ENCODE measurements around the gene PDLIM4.

Gene PDLIM4

DNA sequence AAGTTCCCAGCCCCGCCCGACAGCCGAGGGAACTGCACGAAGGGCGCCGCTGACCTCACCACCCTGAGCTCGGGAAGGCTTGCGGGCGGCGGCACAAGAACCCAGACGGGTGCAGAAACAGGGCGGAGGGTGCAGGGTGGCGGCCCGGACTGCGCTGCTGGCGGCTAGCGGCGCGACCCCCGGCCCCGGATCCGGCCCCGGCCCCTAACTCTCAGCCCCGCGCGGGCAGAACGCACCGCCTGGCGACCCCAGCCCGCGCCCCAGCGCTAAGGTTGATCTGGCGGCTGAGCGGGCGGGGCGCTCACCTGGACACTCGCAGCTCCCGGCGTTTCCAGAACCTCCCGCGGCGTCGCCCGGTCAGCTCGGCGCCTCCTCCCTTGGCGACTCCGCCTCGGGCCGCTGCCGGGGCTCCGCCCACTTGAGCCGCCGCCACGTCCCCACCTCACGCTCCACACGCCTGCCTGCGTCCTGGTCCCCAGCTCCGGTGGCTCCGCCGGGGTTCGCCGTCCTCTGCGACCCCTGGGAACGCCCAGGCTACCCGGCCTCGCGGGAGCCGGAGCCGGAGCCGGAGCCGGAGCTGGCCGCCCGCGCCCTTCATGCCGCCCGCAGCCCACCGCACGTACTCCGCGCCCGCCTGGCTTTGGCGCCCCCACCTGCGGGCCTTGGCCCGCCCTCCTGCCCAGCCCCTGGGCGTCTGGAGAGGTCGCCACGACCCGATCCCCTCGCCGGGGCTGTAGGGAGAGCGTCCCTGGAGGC, 29.8 kb upstream of the PDLIM4 start, which contains the start of gene P4HA2:
Gene P4HA2, minus strand, starts transcription at position 369 of the 756 bp plus-strand sequence. CDS start 9,227 bp downstream, outside the sequence.
- DNase-seq: peak; percentile 23

DNA sequence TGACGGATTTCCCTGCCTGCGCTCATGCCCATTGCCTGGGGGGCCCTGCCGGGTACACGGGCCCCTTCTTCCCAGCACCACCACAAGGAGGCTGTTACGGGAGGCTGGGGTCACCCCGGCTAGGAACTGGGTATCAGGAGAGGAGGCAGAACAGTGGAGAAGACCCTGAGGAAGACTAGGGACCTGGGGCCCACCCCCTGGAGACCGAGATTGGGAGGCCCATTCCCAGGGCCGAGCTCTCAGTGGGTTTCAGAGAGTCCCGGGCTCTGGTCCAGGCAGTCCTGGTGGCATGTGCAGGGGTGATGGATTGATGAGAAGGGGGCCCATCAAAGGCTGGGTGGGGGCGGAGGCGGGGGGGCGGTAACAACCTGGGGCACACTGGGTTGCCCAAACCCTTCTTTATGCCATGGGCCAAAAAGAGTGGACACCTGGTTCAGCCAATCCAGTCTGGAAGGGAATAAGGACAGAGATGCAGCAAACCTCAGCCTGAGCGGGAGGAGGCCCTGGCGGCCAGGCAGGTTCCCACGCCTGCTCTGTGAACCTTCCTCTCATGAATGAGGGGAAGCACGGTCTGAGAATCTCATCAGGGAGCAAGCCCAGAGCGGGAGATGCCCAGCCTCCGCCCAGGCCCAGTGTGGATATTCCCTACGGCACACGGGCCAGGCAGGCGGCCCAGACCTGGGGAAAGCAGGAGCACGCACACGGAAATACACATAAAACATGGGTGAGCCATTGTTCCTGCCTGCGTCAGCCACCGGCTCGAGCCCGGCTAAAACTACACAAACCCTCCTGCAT, 29.1 kb upstream of the PDLIM4 start:
- DNase-seq: no peak

DNA sequence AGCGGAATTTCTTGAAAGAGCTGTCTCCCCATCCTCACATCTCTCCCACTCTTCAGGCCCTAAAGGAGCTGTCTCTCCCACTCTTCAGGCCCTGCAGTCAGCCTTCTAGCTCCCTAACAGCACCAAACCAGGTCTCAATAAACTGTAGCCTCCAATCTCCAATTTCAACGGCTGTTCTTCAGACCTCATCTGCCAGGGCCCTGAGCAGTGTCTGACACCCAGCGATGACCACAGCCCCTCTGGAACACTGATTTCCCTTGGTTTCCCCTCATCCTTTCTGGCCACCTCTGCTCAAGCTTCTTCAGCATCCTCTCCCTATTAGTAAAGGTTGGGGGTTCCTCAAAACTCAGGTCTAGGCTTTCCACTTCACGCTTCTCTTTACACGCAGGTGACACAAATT, 28.3 kb upstream of the PDLIM4 start:
- DNase-seq: no peak

DNA sequence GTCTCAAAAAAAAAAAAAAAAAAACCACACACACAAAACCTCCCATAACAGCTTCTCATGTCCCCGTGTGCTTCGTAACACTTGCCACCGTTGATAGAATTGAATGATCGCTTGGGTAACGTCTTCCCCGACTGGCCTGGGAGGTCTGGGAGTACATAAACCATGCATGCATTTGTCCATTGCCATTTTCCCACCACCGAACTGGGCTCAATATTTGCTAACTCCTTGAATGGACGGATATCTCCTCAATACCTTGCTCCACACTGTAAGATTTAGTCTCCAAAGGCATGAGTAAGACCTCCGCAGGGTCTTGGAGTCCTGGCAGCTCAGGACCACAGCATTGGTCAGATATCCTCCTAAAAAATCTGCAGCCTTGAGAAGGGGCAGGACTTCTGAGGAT, 26.6 kb upstream of the PDLIM4 start:
- DNase-seq: no peak

DNA sequence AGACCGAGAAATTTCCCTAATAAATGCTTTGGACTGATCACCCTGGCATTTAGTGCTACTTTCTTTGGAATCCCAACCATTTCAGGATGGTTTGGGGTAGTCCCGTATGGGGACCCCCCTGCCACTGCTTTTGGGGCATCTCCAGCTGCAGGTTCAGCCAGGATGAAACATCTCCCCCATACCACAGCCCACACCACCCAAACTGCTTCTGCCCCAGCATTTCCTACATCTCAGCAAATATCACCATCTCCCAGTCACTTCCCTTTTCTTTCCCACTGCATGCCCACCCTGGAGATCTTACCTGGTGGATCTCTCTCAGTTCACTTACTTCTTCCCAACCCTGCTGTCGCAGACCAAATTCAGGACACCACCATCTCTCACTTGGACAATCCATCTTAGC, 25.0 kb upstream of the PDLIM4 start:
- no peak for DNase-seq

DNA sequence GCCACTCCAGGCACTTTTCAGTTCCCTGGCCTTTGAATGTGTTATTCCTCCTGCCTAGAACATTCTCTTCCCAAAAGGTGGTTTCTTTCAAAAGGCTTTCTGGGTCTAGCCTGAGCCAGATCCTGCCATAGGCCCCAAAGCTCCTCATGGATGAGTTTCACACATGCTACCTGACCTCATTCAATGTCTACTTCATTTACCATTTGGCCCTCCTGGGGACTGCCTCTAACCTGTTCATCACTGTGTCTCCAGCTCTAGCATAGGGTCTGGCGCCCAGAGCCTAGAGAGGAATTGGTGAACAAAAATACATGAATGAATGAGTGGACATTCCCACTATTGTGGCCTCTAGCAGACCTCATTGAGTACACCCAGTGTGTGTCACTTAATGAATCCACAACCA, 24.4 kb upstream of the PDLIM4 start:
- no peak for DNase-seq

DNA sequence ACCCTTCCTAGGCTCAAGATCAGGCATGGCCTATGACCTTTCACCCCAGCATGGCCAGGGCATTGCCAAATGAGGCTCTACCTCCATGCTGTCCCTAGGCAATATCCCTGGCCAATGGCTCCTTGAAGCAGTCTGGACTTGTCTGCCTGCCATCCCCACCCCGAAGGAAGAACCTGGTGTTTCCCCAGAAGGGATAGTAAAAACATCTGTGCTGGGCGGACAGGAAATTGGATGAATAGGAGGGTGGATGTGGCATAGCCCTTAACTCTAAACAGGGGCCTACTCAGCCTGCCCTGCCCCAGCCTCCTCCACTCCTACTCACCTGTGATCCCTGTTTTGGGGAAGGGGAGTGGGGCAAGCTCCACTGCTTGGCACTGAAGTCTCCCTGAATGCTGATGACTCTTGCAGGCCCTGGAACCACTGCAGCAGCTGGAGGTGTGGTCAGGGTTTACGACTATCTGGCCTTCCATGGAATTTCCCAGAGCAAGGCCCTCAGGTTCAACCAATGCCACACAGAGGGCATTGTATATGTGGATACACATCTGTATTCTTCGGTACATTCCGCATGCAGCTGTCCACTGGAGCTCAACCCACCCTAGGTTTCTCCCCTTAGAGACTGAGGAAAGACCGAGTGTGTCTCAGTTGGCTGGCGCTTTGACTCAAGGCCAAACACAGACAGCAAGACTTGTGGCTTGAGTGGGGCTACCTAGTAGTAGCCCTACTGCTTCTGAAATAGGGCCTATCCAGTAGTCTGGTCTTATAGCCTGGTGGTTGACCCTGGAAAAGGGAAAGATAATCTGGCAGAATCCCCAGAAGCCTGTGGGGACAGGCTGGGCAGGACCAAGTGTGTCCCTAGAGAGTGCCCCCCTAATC, 23.4 kb upstream of the PDLIM4 start:
- DNase-seq: no peak

DNA sequence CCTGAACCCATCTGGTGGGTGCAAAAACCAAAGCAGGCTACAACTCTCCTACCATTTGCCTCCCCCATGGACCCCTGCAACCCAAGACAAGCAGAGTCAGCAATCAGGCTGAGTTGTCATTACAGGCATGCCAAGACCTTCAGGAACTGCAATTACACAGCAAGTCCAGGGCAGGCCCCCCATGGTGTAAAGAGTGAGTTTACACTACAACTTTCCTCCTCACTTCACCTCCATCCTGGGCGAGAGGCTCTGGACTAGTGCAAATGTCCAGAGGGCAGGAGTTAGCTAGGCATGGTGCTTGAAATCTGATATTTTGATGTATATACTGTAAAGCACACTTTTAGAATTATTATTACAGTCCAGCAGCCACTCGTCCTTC, 22.8 kb upstream of the PDLIM4 start:
- no peak for DNase-seq

DNA sequence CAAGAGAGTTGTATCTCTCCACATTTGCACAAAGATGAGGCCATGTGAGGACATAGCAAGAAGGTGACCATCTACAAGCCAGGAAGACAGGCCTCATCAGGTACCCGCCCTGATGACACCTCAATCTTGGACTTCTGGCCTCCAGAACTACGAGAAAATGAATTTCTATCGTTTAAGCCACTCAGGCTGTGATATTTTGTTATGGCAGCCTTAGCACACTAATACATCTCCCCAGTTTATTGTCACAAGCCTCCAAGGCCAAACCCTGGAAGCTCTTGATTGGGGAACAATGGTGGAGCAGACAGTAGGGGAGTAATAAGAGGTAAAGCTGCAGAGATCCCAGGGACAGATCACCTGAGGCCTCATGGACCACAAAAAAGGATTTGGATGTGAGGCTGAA, 22.2 kb upstream of the PDLIM4 start:
- no peak for DNase-seq

DNA sequence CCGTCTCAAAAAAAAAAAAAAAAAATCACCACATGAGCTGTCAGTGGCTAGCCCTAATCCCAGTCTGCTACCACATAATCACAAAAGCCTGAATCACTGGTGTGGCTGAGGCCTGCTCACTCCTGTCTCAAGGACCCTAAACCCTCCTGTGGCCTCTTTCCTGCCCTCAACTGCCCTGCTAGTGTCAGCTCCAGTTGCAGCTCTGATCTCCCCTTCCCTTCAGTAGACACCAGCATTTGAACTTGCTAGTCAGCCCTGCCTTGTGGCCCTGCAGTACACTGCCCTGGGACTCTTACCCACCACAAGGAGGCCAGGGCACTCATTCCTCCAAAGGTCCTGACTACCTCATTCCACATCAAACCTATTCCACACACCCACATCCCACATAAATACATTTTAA, 20.4 kb upstream of the PDLIM4 start:
- DNase-seq: no peak

DNA sequence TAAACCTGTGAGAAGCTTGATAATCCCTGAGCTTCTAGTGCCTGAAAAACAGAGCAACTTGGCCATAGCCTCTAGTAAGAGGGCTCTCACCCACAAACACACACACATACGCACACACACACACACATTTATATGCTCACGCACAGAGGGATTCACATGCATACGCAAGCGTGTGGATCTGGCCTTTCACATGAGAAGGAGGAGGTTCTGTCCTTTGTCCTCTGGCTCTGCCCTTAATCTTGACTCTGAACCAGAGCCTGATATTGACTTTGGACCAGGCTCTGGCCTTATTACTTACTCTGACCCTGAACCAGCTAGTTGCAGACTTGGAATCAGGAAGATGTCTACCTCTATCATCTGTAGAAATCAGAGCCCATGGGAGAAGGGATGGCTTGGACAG, 19.8 kb upstream of the PDLIM4 start:
- no peak for DNase-seq

DNA sequence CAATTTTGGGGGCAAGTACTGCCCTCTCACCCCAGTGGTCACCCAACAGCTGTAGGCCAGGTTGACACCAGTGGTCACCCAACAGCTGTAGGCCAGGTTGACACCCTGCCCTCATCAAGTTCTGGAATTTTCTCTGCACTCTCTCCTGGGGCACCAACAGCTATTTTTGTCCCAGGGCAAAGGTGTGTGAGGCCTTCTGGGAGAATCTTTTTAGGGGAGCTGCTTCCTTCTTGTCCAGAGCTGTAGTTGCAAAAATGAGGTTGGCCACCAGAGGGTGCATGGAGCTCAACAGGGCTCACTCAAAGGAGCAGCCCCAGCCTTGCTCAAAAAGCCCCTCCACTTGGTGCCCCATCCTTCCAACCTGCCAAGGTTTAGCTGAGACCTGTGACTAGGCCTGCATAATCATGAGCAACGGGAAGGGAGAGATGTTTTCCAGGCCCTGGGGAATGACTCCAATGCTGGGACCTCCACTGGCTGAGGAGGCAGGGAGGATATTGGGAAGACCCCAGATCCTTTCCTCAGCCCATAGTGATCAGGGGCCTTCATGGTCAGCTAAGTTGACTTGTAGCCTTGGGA, 19.2 kb upstream of the PDLIM4 start:
- no peak for DNase-seq

DNA sequence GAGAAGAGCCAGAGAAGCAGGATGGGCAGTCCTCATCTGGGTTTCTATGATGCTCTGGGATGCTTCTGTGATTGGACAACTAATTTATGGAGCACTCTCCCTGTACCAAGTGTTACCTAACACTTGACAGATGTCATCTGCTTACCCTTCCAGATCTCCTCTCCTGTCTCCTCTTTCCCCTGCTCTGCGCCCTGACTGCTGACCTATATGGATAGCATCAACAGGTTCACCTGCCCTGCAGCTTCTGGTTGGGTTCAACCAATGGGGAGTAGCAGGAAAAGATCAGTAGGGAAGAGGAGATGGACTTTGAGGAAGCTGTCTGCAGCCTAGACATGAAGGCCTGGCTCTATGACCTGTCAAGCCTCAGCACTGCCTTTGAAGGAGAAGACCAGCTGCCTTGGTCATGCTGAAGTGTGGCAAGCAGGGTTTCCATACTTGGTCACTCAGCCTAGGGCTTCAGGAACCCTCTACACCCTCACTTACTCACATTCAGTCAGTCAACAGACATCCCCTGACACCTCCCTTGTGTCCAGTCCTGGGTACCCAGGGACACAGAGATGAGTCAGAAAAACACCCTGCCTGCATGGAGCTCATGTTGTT, 18.5 kb upstream of the PDLIM4 start:
- no peak for DNase-seq

DNA sequence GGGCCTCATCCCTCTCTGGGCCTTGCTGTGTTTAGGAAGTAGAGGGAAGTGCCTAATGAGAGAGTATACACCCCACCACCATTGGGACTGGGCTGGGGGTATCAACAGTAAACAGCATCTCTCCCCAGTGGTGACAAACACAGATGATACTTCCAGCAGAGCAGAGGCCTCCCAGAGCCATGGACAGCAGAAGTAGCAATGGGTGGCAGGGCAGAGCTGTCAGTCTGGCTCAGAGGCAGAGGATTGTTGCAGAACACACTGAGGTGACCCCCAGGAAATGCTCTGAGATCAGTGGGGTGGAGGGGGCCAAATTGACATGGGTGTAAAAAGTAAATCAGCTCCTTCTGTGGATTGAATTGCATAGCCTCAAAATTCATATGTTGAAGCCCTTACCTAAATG, 17.7 kb upstream of the PDLIM4 start:
- DNase-seq: no peak

DNA sequence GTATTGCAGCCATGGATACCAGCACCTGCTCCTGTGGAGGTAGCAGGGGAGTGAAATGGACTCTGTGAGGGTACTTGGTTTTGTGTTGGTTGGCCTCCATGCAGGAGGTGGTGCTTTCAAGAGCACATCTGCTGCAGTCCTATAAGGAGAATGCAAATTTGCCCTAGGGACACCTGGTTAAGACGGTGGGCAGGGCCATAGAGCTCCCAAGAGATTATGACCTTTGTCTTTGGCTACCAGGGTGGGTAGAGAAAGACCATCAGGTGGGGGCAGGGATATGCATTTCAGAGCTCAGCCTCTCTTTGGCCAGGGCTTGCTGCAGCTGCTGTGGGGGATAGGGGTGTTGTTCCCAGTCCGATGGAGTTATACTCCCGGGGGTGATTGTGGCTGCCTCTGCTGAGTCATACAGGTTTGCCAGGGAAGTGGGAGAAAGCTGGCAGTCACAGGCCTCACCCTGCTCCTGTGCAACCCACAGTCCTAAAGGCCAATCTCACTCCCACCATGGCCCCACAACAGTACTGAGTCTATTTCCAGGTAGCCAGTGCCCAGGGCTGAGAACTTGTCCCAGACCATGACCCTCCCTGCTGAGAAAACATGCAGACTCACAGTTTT, 14.0 kb upstream of the PDLIM4 start:
- no peak for DNase-seq

DNA sequence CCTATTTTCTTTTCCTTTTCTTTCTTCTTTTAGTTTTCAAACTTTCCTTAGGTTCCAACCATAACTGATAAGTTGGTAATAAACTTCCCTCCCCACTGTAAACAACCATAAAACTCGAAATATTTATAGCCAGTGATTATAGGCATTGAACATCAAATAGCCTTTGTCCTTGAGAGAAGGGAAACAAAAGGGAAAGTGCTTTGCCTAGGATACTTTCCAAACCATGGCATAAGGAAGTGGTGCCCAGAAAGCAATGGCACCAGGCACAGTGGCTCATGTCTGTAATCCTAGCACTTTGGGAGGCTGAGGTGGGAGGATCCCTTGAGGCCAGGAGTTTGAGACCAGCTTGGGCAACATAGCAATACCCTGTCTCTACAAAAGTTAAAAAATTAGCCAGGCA, 11.9 kb upstream of the PDLIM4 start:
- no peak for DNase-seq

DNA sequence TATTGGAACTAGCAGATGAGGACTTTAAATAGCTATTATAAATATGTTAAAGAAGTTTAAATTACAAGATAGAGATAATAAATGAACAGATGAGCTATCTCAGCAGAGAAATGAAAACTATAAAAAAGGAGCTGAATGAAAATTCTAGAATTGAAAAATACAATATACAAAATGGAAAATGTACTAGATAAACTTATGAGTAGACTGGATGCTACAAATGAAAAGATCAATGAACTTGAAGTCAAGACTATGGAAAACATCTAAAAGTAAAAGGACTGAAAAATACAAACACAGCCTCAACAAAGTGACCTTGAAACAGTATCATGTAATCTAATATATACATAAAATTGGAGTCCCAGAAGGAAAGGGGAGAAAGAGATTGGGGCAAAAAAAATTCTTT, 10.7 kb upstream of the PDLIM4 start:
- no peak for DNase-seq

DNA sequence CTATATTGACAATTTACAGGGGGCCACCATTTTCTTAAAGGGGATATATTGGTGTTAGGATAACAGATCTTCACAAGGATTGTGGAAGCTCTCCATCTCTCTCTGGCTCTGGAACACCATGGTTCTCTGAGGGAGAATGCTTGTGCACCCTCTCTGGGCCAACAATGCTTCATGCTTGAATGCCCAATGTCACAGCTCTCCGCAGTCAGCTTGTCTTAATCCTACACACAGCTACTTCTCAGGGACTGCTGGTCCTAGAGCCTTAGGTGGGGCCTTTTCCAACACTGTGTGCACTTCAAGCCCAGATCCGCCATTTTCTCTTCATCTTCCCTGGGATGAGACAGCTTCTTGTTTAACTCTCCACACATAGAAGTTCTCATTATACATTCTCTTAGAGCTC, 6.9 kb upstream of the PDLIM4 start:
- DNase-seq: no peak

DNA sequence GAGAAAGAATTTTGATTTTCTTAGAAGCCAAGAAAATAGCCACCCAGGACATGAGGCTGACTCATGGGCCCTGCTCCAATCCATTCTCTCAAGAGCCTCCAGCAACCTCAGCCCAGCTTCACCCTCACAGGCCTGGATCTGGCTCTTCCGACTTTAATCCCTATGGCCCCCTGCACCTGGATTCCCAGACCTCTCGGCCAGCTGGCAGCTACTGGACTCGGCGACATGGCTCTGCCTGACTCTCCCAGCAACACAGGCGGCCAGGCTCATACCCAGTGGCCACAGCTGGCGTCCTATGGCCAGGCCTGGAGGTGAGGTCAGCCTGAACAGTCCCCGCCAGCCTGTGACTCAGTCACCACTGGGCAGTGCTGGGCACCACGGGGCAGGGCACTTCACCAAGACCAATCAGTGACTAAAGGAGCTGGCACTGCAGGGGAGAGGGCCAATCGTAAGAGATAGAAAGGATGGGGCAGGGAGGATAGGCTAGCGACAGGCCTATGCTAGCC, 6.2 kb upstream of the PDLIM4 start:
- DNase-seq: no peak

DNA sequence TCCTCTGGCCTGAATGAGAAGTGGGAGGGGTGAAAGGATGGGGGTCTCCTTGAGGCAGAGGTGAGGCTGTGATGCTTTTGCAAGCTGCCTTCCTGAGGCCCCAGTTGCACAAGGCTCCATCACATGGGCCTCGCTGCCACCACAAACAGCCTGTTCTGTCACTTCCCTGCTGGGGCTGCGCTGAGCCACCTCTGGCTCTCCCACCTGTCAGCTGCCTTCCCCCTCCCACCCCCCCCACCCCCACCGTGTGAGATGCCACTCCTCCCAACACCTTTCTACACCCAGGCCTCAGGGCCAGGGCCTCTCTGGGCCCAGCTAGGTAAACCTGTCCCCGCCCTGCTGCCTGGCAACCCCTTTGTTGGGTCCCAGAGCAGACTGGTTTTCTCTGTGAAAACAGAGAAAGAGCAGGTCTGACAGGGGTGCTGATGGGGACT, 4.5 kb upstream of the PDLIM4 start:
- DNase-seq: no peak

DNA sequence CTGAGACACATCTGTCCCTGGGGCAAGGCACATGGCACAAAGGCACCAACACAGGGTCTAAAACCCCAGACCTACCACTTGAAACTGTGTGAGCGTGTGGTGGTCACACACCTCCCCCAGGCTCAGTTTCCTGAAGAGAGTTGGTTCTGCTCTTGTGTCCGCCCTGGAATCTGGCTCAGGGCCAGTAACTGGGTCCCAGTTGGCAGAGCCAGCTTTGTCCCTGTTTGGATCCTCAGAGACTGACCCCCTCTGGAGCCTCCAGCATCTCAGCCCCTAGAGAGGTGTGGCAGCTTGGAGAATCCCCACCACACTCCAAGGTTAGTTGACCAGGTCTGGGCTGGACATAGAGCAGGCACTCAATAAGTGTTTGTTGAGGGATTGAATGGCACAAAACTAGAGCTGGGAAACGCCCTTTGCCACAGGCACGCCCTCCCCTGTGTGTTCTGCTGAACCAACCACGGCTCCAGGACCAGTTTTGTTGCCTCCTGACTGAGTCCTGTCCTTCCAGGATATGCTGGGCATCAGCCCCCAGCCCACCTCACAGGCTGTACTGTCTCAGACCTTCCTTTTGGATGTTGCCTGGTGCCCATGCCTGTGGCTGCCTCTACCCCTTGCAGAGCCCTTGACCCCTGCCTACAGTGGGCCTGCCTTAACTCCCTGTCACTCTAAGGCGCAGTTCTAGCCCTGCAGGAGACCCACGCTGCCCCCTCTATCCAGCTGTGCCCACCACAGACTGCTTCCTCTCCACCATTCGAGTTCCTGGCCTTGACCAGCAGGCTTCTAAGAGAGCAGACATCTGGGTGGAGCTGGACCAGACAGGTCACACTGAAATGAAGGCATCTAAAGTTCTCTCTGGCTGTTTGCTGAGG, 3.8 kb upstream of the PDLIM4 start:
- no peak for DNase-seq

Measured in NCI-H1092 (cell line).